ENCODE data around the gene COLGALT1. TPM values are rescaled to one million over a fixed set of nuclear protein-coding genes. Genes with fewer than 3 reads are reported as not detected.

COLGALT1 gene
- total RNA-seq, 1 experiment from 2014 or later = 48.5 TPM

- Histone ChIP-seq H3K4ac (ENCODE audit: low read depth, low read length) (no peak overlapping the region), H3K4me2 (ENCODE audit: insufficient read depth, insufficient read length, low read length) (peak overlapping the region; percentile 5), H3T11ph (ENCODE audit: low read length) (no peak overlapping the region), H3K27ac (ENCODE audit: insufficient read length, low read depth, low read length) (no peak overlapping the region), H4K5ac (ENCODE audit: insufficient read length, low read depth, low read length) (no peak overlapping the region), H3K4me1 (ENCODE audit: insufficient read depth, low read length) (no peaks in the 10 kb centered on the region; the same call in 1 of the 2 replicates), H3K9me3 (ENCODE audit: control insufficient read depth, low read depth, low read length) (no peaks in the 10 kb centered on the region), H2AK5ac (ENCODE audit: insufficient read length, low read length) (no peak overlapping the region), H3K56ac (ENCODE audit: insufficient read length, low read depth, low read length) (no peak overlapping the region), H3K14ac (ENCODE audit: insufficient read depth, low read length) (0 out of 2 replicates have a peak overlapping the region, but pooled peaks have one; percentile 33), H2BK15ac (ENCODE audit: low read depth, low read length) (no peak overlapping the region), H3K79me1 (ENCODE audit: insufficient read depth, low read depth, low read length, poor library complexity, severe bottlenecking) (no peaks in the 10 kb centered on the region), H3K27me3 (ENCODE audit: insufficient read depth, low read length) (no peaks in the 10 kb centered on the region), H3K23ac (ENCODE audit: insufficient read length, low read depth, low read length) (no peak overlapping the region), H2AFZ (ENCODE audit: low read length) (no peak overlapping the region), H3K23me2 (ENCODE audit: insufficient read length, low read depth, low read length, poor library complexity, severe bottlenecking) (no peaks in the 10 kb centered on the region), H4K8ac (replicated peaks; ENCODE audit: insufficient read length, low read depth, low read length) (no peak overlapping the region), H4K91ac (ENCODE audit: insufficient read length, low read depth, low read length) (no peak overlapping the region), H2BK12ac (ENCODE audit: insufficient read length, low read depth, low read length) (no peak overlapping the region), H2BK20ac (ENCODE audit: low read depth, low read length, poor library complexity, severe bottlenecking) (no peak overlapping the region), H2BK5ac (ENCODE audit: insufficient read length, low read length) (no peak overlapping the region), H3K9ac (ENCODE audit: extremely low read depth, insufficient read length, low read length) (no peak overlapping the region), H2BK120ac (ENCODE audit: low read depth, low read length, poor library complexity, severe bottlenecking) (no peak overlapping the region), H3K79me2 (ENCODE audit: insufficient read depth, low read length) (no peaks in the 10 kb centered on the region), H3K18ac (ENCODE audit: insufficient read length, low read depth, low read length) (no peak overlapping the region), H4K20me1 (ENCODE audit: control insufficient read depth, insufficient read depth, insufficient read length) (no peaks in the 10 kb centered on the region)
- Mint-ChIP-seq H3K4me1 (peaks cover 35 to 41% of the 10 kb centered on the region in 2 experiments), H3K4me3 (peak overlapping the region; percentile 63 to 75), H3K27ac (peak overlapping the region; percentile 46 to 96 (median 51); a peak in 4 of 7 replicates), H3K27me3 (ENCODE audit: low read depth) (peaks cover 22% of the 10 kb centered on the region), H3K36me3 (ENCODE audit: insufficient read depth in 1 of 3, low read depth in 3 of 3) (peaks cover 10 to 11% (median 11%) of the 10 kb centered on the region in 3 experiments; a peak in 6 of 7 replicates), H3K9me3 (no peaks in the 10 kb centered on the region; a peak in 1 of 5 replicates)
- peak; percentile 96 for DNase-seq
- TF ChIP-seq, protein P1, sequence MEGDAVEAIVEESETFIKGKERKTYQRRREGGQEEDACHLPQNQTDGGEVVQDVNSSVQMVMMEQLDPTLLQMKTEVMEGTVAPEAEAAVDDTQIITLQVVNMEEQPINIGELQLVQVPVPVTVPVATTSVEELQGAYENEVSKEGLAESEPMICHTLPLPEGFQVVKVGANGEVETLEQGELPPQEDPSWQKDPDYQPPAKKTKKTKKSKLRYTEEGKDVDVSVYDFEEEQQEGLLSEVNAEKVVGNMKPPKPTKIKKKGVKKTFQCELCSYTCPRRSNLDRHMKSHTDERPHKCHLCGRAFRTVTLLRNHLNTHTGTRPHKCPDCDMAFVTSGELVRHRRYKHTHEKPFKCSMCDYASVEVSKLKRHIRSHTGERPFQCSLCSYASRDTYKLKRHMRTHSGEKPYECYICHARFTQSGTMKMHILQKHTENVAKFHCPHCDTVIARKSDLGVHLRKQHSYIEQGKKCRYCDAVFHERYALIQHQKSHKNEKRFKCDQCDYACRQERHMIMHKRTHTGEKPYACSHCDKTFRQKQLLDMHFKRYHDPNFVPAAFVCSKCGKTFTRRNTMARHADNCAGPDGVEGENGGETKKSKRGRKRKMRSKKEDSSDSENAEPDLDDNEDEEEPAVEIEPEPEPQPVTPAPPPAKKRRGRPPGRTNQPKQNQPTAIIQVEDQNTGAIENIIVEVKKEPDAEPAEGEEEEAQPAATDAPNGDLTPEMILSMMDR (conservative IDR thresholded peaks at IDR 0.05) = peak; percentile 79
- no CpG with 5 or more reads among the region's 85 CpGs for whole genome bisulfite sequencing (ENCODE audit: extremely low coverage, insufficient read length, low lambda C conversion rate)
These were observed 50.5 kb downstream of the COLGALT1 start for GRCh38 chr19:17605761-17606589.
